Ishikawa (cell line): ENCODE results near the gene SHISAL1.

ENCODE experiments used
- CEBPB ChIP-seq: IDR thresholded peaks from 2 replicates; pipeline ENCODE4 v1.6.1; 2012
- CREB1 ChIP-seq: IDR thresholded peaks from 2 replicates; pipeline ENCODE4 v1.6.1; 2012; ENCODE audit warnings: low read depth
- EGR1 ChIP-seq: IDR thresholded peaks from 2 replicates; pipeline ENCODE4 v1.6.1; 2012
- EP300 ChIP-seq: IDR thresholded peaks from 2 replicates; pipeline ENCODE4 v1.6.1; 2012; ENCODE audit warnings: borderline replicate concordance
- FOXM1 ChIP-seq: IDR thresholded peaks from 2 replicates; pipeline ENCODE4 v1.6.1; 2012; ENCODE audit warnings: low read depth, borderline replicate concordance
- MAX ChIP-seq: IDR thresholded peaks from 2 replicates; pipeline ENCODE4 v1.6.1; 2012
- NFIC ChIP-seq: IDR thresholded peaks from 2 replicates; pipeline ENCODE4 v1.6.1; 2012
- RAD21 ChIP-seq: IDR thresholded peaks from 2 replicates; pipeline ENCODE4 v1.6.1; 2012; ENCODE audit warnings: low read depth
- TAF1 ChIP-seq: IDR thresholded peaks from 2 replicates; pipeline ENCODE4 v1.6.1; 2012; ENCODE audit warnings: low read depth, mild to moderate bottlenecking
- TCF12 ChIP-seq: IDR thresholded peaks from 2 replicates; pipeline ENCODE4 v1.6.1; 2012; ENCODE audit warnings: low read depth
- TEAD4 ChIP-seq: IDR thresholded peaks from 2 replicates; pipeline ENCODE4 v1.6.1; 2012
- USF1 ChIP-seq: IDR thresholded peaks from 2 replicates; pipeline ENCODE4 v1.6.1; 2012
- YY1 ChIP-seq: IDR thresholded peaks from 2 replicates; pipeline ENCODE4 v1.6.1; 2012; ENCODE audit warnings: low read depth
- ZBTB7A ChIP-seq: IDR thresholded peaks from 2 replicates; pipeline ENCODE4 v1.6.1; 2012; ENCODE audit warnings: low read depth
- TF ChIP-seq, protein P1 (sequence below): IDR thresholded peaks from 2 replicates; pipeline ENCODE4 v1.6.1; 2012; ENCODE audit warnings: low read depth, mild to moderate bottlenecking

The SHISAL1 gene

GRCh38 chr22:44271010-44271500, 41.7 kb downstream of the SHISAL1 start:
- TF ChIP-seq MAX (no peak), TEAD4 (no peak), USF1 (no peak), RAD21 (no peak), ZBTB7A (no peak), YY1 (no peak), EGR1 (no peak), FOXM1 (no peak), TAF1 (no peak), CREB1 (no peak), CEBPB (no peak), NFIC (no peak), TCF12 (no peak), EP300 (no peak)
- TF ChIP-seq, protein P1, sequence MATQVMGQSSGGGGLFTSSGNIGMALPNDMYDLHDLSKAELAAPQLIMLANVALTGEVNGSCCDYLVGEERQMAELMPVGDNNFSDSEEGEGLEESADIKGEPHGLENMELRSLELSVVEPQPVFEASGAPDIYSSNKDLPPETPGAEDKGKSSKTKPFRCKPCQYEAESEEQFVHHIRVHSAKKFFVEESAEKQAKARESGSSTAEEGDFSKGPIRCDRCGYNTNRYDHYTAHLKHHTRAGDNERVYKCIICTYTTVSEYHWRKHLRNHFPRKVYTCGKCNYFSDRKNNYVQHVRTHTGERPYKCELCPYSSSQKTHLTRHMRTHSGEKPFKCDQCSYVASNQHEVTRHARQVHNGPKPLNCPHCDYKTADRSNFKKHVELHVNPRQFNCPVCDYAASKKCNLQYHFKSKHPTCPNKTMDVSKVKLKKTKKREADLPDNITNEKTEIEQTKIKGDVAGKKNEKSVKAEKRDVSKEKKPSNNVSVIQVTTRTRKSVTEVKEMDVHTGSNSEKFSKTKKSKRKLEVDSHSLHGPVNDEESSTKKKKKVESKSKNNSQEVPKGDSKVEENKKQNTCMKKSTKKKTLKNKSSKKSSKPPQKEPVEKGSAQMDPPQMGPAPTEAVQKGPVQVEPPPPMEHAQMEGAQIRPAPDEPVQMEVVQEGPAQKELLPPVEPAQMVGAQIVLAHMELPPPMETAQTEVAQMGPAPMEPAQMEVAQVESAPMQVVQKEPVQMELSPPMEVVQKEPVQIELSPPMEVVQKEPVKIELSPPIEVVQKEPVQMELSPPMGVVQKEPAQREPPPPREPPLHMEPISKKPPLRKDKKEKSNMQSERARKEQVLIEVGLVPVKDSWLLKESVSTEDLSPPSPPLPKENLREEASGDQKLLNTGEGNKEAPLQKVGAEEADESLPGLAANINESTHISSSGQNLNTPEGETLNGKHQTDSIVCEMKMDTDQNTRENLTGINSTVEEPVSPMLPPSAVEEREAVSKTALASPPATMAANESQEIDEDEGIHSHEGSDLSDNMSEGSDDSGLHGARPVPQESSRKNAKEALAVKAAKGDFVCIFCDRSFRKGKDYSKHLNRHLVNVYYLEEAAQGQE = no peak

- TF ChIP-seq EGR1 = no peak
- TF ChIP-seq CREB1 = no peak
- no peak for TF ChIP-seq MAX
- no peak for TF ChIP-seq RAD21
Observed at GRCh38 chr22:44270556-44270880, 42.2 kb downstream of the SHISAL1 start.

DNA sequence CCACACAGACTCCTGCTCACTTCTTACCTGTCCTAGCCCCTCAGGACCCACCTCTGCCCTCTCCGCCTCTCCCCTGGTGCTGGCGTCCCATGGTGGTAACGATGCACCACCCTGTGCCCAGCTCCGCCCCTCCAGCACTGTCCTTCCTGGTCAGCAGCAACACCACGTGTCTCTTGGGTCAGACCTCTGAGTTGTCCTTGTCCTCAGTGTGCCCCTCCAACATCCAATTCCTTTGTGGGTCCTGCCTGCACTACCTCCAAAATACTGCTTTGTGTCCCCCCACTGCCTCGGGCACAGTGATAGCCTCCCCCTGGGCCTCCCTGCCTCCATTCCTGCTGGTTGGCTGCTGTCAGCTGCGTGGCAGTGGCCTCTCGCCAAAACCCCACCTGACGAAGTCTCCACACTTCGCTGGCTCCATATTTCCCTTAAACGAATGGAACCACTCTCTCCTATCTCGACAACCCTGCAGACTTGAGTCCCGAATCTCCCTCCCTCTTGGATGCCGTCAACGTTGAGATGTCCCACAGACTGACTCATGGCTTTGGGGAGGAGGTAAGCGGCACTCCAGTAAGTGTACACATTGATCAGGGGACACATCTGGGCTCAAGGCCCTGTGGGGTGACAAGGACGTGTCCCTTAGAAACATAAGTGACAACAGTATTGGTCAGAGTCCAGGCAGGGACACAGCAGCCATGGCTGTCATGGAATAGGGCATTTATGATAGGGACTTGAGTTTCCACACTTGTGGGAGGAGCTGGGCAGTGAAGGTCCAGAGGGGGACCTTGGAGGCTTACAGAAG, 42.8 kb downstream of the SHISAL1 start:
- no peak for TF ChIP-seq EP300
- TF ChIP-seq MAX = no peak
- no peak for TF ChIP-seq ZBTB7A
- TF ChIP-seq EGR1 = no peak
- TF ChIP-seq TEAD4 = no peak
- no peak for TF ChIP-seq YY1
- TF ChIP-seq TCF12 = no peak
- no peak for TF ChIP-seq RAD21
- no peak for TF ChIP-seq CEBPB
- TF ChIP-seq CREB1 = no peak
- TF ChIP-seq NFIC = no peak
- no peak for TF ChIP-seq TAF1
- TF ChIP-seq, protein P1 = no peak
- TF ChIP-seq USF1 = no peak
- TF ChIP-seq FOXM1 = no peak

- TF ChIP-seq YY1 (no peak), FOXM1 (no peak), EP300 (no peak), TEAD4 (no peak), NFIC (no peak), CREB1 (no peak), TAF1 (no peak), CEBPB (no peak), MAX (no peak), TCF12 (no peak), EGR1 (no peak), ZBTB7A (no peak), USF1 (no peak), RAD21 (no peak)
- TF ChIP-seq, protein P1 = no peak
Observed at GRCh38 chr22:44269117-44269498, 43.6 kb downstream of the SHISAL1 start.
